Smooth muscle cell (in vitro differentiated cells): Measurements from ENCODE around the gene FBXO40. TPM values are rescaled to one million over a fixed set of nuclear protein-coding genes. Genes with fewer than 3 reads are reported as not detected.

Source experiments
- DNase-seq: peaks from one replicate; lab custom pipeline; 2025; ENCODE audit not compliant: unreplicated experiment; lab: John Stamatoyannopoulos, UW
- H2AFZ ChIP-seq: fragments of 200-600 bp; sonication (generic); 2 replicates; pipeline ENCODE4 v1.6.0; 2016; ENCODE audit warnings: antibody characterized with exemption, low read depth, mild to moderate bottlenecking
- H3F3A ChIP-seq: fragments of 200-600 bp; sonication (generic); 2 replicates; pipeline ENCODE4 v1.6.0; 2017; ENCODE audit warnings: antibody characterized with exemption, low read depth
- H3K27ac ChIP-seq: fragments of 200-600 bp; sonication (generic); 2 replicates; pipeline ENCODE4 v1.5.1; 2016; ENCODE audit warnings: low read depth, mild to moderate bottlenecking
- H3K27me3 ChIP-seq: fragments of 200-600 bp; sonication (generic); 2 replicates; pipeline ENCODE4 v1.6.1; 2016; ENCODE audit warnings: low read depth, mild to moderate bottlenecking
- H3K36me3 ChIP-seq: fragments of 200-600 bp; sonication (generic); 2 replicates; pipeline ENCODE4 v1.5.1; 2016; ENCODE audit warnings: low read depth
- H3K4me1 ChIP-seq: fragments of 200-600 bp; sonication (generic); 2 replicates; pipeline ENCODE4 v1.5.1; 2016; ENCODE audit warnings: low read depth
- H3K4me2 ChIP-seq: fragments of 200-600 bp; sonication (generic); 2 replicates; pipeline ENCODE4 v1.6.0; 2016; ENCODE audit warnings: mild to moderate bottlenecking
- H3K4me3 ChIP-seq: fragments of 200-600 bp; sonication (generic); 2 replicates; pipeline ENCODE4 v1.5.1; 2016; ENCODE audit warnings: mild to moderate bottlenecking
- H3K79me2 ChIP-seq: fragments of 200-600 bp; sonication (generic); 2 replicates; pipeline ENCODE4 v1.6.0; 2016; ENCODE audit warnings: low read depth, mild to moderate bottlenecking
- H3K9ac ChIP-seq: fragments of 200-600 bp; sonication (generic); 2 replicates; pipeline ENCODE4 v1.6.0; 2016; ENCODE audit warnings: low read depth
- H3K9me3 ChIP-seq: fragments of 200-600 bp; sonication (generic); replicated peaks from 2 replicates; pipeline ENCODE4 v1.5.1; 2016; ENCODE audit warnings: low read depth
- H4K20me1 ChIP-seq: fragments of 200-600 bp; sonication (generic); 2 replicates; pipeline ENCODE4 v1.6.0; 2016; ENCODE audit warnings: low read depth
- CTCF ChIP-seq: fragments of 200-600 bp; sonication (generic); IDR thresholded peaks from 2 replicates; pipeline ENCODE4 v1.5.1; 2017; ENCODE audit warnings: borderline replicate concordance, mild to moderate bottlenecking, antibody characterized with exemption; ENCODE audit not compliant: insufficient read depth, poor library complexity, severe bottlenecking
- WGBS: methylation state at CpG from one replicate; pipeline ENCODE4 v1.1.7; 2016; ENCODE audit warnings: low lambda C conversion rate; 5-methylcytosine and 5-hydroxymethylcytosine counted together
- polyA plus RNA-seq: library from polyadenylated mRNA; unstranded; fragments of >200 nt; fragmentation: Nextera tagmentation; extraction: Ambion mirVana; gene quantifications from 2 replicates; pipeline ENCODE4 v1.2.1, GENCODE V29; 2016
- total RNA-seq: library from RNA; depleted of rRNA; stranded (reverse); fragments of >200 nt; gene quantifications from 2 replicates; pipeline ENCODE4 v1.2.3, GENCODE V29; 2014

The FBXO40 gene
- total and polyA plus RNA-seq, 2 experiments from 2014 or later = not detected

- no peaks in the 10 kb centered on the region for H3K9me3 ChIP-seq
- H3K79me2 ChIP-seq = no peaks in the 10 kb centered on the region
- no peak for DNase-seq
- WGBS = 83% methylated on average over 2 of the region's 2 CpGs
- no peak for TF ChIP-seq CTCF
- no peak overlapping the region for H3K4me3 ChIP-seq
- no peaks in the 10 kb centered on the region for H4K20me1 ChIP-seq
- no peak overlapping the region for H3K9ac ChIP-seq
- H3K27me3 ChIP-seq = no peaks in the 10 kb centered on the region
- H3K4me2 ChIP-seq = no peak overlapping the region
- H3K4me1 ChIP-seq = no peaks in the 10 kb centered on the region
- peaks cover 22% of the 10 kb centered on the region for H3K36me3 ChIP-seq
- no peak overlapping the region for H3K27ac ChIP-seq
- no peak overlapping the region for H2AFZ ChIP-seq
- H3F3A ChIP-seq = peaks cover 20% of the 10 kb centered on the region
These were observed 70.1 kb downstream of the FBXO40 start for GRCh38 chr3:121663171-121663847.

GRCh38 chr3:121665488-121665887 lies 72.3 kb downstream of the FBXO40 start:
- H3K9ac ChIP-seq = no peak overlapping the region
- no peak overlapping the region for H3K4me2 ChIP-seq
- WGBS = 95% methylated on average over 2 of the region's 2 CpGs
- peaks cover 27% of the 10 kb centered on the region for H3K36me3 ChIP-seq
- DNase-seq = no peak
- no peaks in the 10 kb centered on the region for H3K9me3 ChIP-seq
- no peak for TF ChIP-seq CTCF
- H4K20me1 ChIP-seq = no peaks in the 10 kb centered on the region
- peaks cover 20% of the 10 kb centered on the region for H3F3A ChIP-seq
- no peak overlapping the region for H3K27ac ChIP-seq
- no peak overlapping the region for H2AFZ ChIP-seq
- H3K4me3 ChIP-seq = no peak overlapping the region
- no peaks in the 10 kb centered on the region for H3K27me3 ChIP-seq
- no peaks in the 10 kb centered on the region for H3K4me1 ChIP-seq
- no peaks in the 10 kb centered on the region for H3K79me2 ChIP-seq

- DNase-seq = no peak
- no peaks in the 10 kb centered on the region for H3K9me3 ChIP-seq
- peaks cover 20% of the 10 kb centered on the region for H3F3A ChIP-seq
- peaks cover 4% of the 10 kb centered on the region for H4K20me1 ChIP-seq
- H3K4me2 ChIP-seq = no peak overlapping the region
- no peaks in the 10 kb centered on the region for H3K4me1 ChIP-seq
- no peak overlapping the region for H3K27ac ChIP-seq
- H3K9ac ChIP-seq = no peak overlapping the region
- TF ChIP-seq CTCF = no peak
- no peak overlapping the region for H2AFZ ChIP-seq
- H3K79me2 ChIP-seq = no peaks in the 10 kb centered on the region
- no peaks in the 10 kb centered on the region for H3K27me3 ChIP-seq
- WGBS = 90% methylated on average over 4 of the region's 4 CpGs
- H3K4me3 ChIP-seq = no peak overlapping the region
- peaks cover 36% of the 10 kb centered on the region for H3K36me3 ChIP-seq
These were observed 74.2 kb downstream of the FBXO40 start for GRCh38 chr3:121667333-121667732.

- Histone ChIP-seq H3K4me1 (no peaks in the 10 kb centered on the region), H3F3A (no peaks in the 10 kb centered on the region), H3K27ac (no peak overlapping the region), H3K27me3 (no peaks in the 10 kb centered on the region), H3K36me3 (peaks cover 47% of the 10 kb centered on the region), H3K9me3 (no peaks in the 10 kb centered on the region), H3K79me2 (no peaks in the 10 kb centered on the region), H2AFZ (no peak overlapping the region), H3K4me2 (no peak overlapping the region), H3K4me3 (no peak overlapping the region), H3K9ac (no peak overlapping the region), H4K20me1 (peaks cover 4% of the 10 kb centered on the region)
- no peak for DNase-seq
- TF ChIP-seq CTCF = no peak
These were observed 77.5 kb downstream of the FBXO40 start for GRCh38 chr3:121670676-121671075.
